Measurements from ENCODE around the gene DCC. TPM values are rescaled to one million over a fixed set of nuclear protein-coding genes. Genes with fewer than 3 reads are reported as not detected.

DCC gene
- total RNA-seq, 3 donors from 2014 or later (not counting 1 experiment from before 2014, with no cell fraction given), result not detected

DNA sequence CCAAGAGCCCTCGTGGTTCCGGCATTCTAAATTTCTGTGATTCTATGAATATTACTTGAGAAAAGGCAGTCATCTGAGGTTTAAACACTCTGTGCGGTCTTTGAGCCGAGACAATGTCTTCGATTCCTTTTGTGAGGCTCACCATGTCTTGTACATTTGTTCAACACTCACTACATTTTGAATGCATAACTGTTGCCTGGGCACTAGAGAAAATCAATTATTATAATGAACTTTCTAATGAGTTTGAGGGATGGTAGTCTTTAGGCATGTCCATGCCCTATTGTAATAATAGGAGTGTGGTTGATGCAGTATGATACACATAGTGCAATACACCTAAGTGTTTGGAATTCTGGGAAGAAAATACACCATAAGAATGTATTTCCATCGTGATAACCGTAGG is 1181.1 kb downstream of the DCC start:
- Mint-ChIP-seq H3K4me3 (no peak overlapping the region), H3K36me3 (no peaks in the 10 kb centered on the region), H3K27ac (no peak overlapping the region), H3K9me3 (peaks cover 0 to 6% of the 10 kb centered on the region in 2 donors), H3K27me3 (ENCODE audit: low read depth in 2 of 2) (no peaks in the 10 kb centered on the region), H3K4me1 (no peaks in the 10 kb centered on the region)
- Histone ChIP-seq H3K27ac (ENCODE audit: low read length) (no peak overlapping the region), H3K36me3 (ENCODE audit: control insufficient read depth, insufficient read depth, low read length) (no peaks in the 10 kb centered on the region), H3K27me3 (ENCODE audit: control insufficient read depth, insufficient read depth, low read length) (no peaks in the 10 kb centered on the region), H3K4me3 (ENCODE audit: low read length) (no peak overlapping the region), H3K9me3 (ENCODE audit: control insufficient read depth, insufficient read depth, low read length) (no peaks in the 10 kb centered on the region), H3K4me1 (ENCODE audit: control insufficient read depth, insufficient read depth, low read length) (no peaks in the 10 kb centered on the region)
- DNase-seq (no peak), ATAC-seq (no peak)
- 93% methylated on average over 7 of the region's 7 CpGs for WGBS (ENCODE audit: insufficient coverage)
- TF ChIP-seq, protein P1, sequence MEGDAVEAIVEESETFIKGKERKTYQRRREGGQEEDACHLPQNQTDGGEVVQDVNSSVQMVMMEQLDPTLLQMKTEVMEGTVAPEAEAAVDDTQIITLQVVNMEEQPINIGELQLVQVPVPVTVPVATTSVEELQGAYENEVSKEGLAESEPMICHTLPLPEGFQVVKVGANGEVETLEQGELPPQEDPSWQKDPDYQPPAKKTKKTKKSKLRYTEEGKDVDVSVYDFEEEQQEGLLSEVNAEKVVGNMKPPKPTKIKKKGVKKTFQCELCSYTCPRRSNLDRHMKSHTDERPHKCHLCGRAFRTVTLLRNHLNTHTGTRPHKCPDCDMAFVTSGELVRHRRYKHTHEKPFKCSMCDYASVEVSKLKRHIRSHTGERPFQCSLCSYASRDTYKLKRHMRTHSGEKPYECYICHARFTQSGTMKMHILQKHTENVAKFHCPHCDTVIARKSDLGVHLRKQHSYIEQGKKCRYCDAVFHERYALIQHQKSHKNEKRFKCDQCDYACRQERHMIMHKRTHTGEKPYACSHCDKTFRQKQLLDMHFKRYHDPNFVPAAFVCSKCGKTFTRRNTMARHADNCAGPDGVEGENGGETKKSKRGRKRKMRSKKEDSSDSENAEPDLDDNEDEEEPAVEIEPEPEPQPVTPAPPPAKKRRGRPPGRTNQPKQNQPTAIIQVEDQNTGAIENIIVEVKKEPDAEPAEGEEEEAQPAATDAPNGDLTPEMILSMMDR (IDR thresholded peaks at IDR 0.05), result no peak
- intact Hi-C loops (cut with micrococcal nuclease), result loop anchor here (10.0 kb wide), 1 partner anchor 54 kb away; no protein-coding TSS in a partner anchor

DNA sequence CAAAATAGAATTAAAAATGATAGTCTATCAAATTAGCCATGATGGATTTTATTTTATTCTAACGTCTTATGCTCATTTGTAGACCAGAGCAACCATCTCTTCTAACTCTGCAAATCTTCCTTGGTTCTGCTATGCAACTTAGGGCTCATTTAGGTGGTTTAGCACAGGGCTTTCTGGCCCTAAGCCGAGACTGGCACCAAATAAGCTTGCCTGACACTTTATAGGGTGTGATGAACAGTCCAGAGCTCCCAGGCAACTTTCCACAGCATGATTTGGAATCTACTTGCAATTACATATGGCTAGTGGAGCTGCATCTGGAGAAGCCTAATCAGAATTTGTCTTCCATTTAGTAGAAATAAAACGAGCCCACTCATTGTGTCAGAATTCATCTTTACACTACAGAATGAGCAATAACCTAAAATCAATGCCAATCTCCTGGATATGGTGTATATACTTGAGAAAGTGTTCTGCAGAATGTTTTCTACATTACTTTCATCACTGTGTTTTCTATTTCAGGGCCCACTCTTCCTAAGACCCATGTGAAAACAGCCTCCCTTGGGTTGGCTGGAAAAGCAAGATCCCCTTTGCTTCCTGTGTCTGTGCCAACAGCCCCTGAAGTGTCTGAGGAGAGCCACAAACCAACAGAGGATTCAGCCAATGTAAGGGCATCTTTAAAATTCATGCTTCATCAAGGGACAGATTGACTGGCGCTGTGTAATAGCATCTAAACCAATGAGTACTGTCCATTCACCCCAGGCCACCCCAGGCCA is 1186.3 kb downstream of the DCC start:
- H3K4me3 ChIP-seq (ENCODE audit: low read length), result no peak overlapping the region
- no peaks in the 10 kb centered on the region for H3K4me1 ChIP-seq (ENCODE audit: control insufficient read depth, insufficient read depth, low read length)
- no peak for ATAC-seq
- H3K27ac Mint-ChIP-seq, result no peak overlapping the region
- TF ChIP-seq, protein P1 (IDR thresholded peaks at IDR 0.05), result no peak
- H3K27me3 ChIP-seq (ENCODE audit: control insufficient read depth, insufficient read depth, low read length), result no peaks in the 10 kb centered on the region
- H3K36me3 Mint-ChIP-seq, result no peaks in the 10 kb centered on the region
- H3K27ac ChIP-seq (ENCODE audit: low read length), result no peak overlapping the region
- H3K36me3 ChIP-seq (ENCODE audit: control insufficient read depth, insufficient read depth, low read length), result no peaks in the 10 kb centered on the region
- H3K9me3 ChIP-seq (ENCODE audit: control insufficient read depth, insufficient read depth, low read length), result no peaks in the 10 kb centered on the region
- H3K9me3 Mint-ChIP-seq, result no peaks in the 10 kb centered on the region
- no peak overlapping the region for H3K4me3 Mint-ChIP-seq
- H3K4me1 Mint-ChIP-seq, result no peaks in the 10 kb centered on the region
- intact Hi-C loops (cut with micrococcal nuclease), result loop anchor here (10.0 kb wide), 1 partner anchor 49 kb away; no protein-coding TSS in a partner anchor
- 77% methylated on average over 3 of the region's 4 CpGs for WGBS (ENCODE audit: insufficient coverage)
- DNase-seq, result no peak
- no peaks in the 10 kb centered on the region for H3K27me3 Mint-ChIP-seq (ENCODE audit: low read depth in 2 of 2)

GRCh38 chr18:53527365-53527764 is 1187.4 kb downstream of the DCC start:
- no peak overlapping the region for H3K4me3 ChIP-seq (ENCODE audit: low read length)
- H3K27ac ChIP-seq (ENCODE audit: low read length), result no peak overlapping the region
- no peaks in the 10 kb centered on the region for H3K36me3 ChIP-seq (ENCODE audit: control insufficient read depth, insufficient read depth, low read length)
- intact Hi-C loops (cut with micrococcal nuclease), result loop anchor here (10.0 kb wide), 1 partner anchor 47 kb away; no protein-coding TSS in a partner anchor
- Mint-ChIP-seq H3K9me3 (no peaks in the 10 kb centered on the region), H3K27ac (no peak overlapping the region), H3K4me3 (no peak overlapping the region), H3K27me3 (ENCODE audit: low read depth in 2 of 2) (no peaks in the 10 kb centered on the region), H3K4me1 (no peaks in the 10 kb centered on the region), H3K36me3 (no peaks in the 10 kb centered on the region)
- H3K4me1 ChIP-seq (ENCODE audit: control insufficient read depth, insufficient read depth, low read length), result no peaks in the 10 kb centered on the region
- H3K27me3 ChIP-seq (ENCODE audit: control insufficient read depth, insufficient read depth, low read length), result no peaks in the 10 kb centered on the region
- no CpG with 5 or more reads among the region's 2 CpGs for WGBS (ENCODE audit: insufficient coverage)
- TF ChIP-seq, protein P1 (IDR thresholded peaks at IDR 0.05), result no peak
- ATAC-seq (no peak), DNase-seq (no peak)
- H3K9me3 ChIP-seq (ENCODE audit: control insufficient read depth, insufficient read depth, low read length), result no peaks in the 10 kb centered on the region

DNA sequence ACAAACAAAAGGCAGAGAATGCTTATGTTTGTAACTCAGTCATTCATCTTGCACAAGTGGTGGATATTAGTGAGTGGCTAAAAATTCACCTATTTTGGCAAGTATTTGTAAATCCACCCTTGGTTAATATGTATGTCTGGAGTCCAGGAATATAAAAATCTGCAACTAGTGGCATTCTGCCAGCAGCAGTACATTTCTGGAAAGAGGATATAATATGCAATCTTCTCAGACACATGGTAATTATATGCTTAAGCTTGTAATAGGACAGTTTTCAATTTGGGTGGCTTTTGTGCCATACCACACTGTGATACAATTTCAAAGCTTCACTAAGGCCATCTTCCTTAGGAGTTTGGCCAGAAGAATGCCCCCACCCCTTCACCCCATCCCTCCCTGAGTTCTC is 1191.2 kb downstream of the DCC start:
- Histone ChIP-seq H3K36me3 (ENCODE audit: control insufficient read depth, insufficient read depth, low read length) (no peaks in the 10 kb centered on the region), H3K27ac (ENCODE audit: low read length) (no peak overlapping the region), H3K9me3 (ENCODE audit: control insufficient read depth, insufficient read depth, low read length) (no peaks in the 10 kb centered on the region), H3K27me3 (ENCODE audit: control insufficient read depth, insufficient read depth, low read length) (no peaks in the 10 kb centered on the region), H3K4me1 (ENCODE audit: control insufficient read depth, insufficient read depth, low read length) (no peaks in the 10 kb centered on the region), H3K4me3 (ENCODE audit: low read length) (no peak overlapping the region)
- DNase-seq (no peak), ATAC-seq (no peak)
- no peaks in the 10 kb centered on the region for H3K36me3 Mint-ChIP-seq
- intact Hi-C loops (cut with micrococcal nuclease), result no loop called here
- TF ChIP-seq, protein P1 (IDR thresholded peaks at IDR 0.05), result no peak
- H3K9me3 Mint-ChIP-seq, result peaks cover 2 to 5% of the 10 kb centered on the region in 2 donors
- H3K4me3 Mint-ChIP-seq, result no peak overlapping the region
- H3K4me1 Mint-ChIP-seq, result no peaks in the 10 kb centered on the region
- H3K27ac Mint-ChIP-seq, result no peak overlapping the region
- no peaks in the 10 kb centered on the region for H3K27me3 Mint-ChIP-seq (ENCODE audit: low read depth in 2 of 2)
